HepG2 (cell line): Measurements from ENCODE around the gene ABCC8. TPM values are rescaled to one million over a fixed set of nuclear protein-coding genes. Genes with fewer than 3 reads are reported as not detected.

Experiments used
- AKNA ChIP-seq: sonication (generic); formaldehyde crosslinking; IDR thresholded peaks from 2 replicates; pipeline ENCODE4 v1.4.0; 2020; ENCODE audit warnings: missing genetic modification reagents, borderline replicate concordance
- ATF7 ChIP-seq, 2 experiments: fragments of 450-650 bp in 1 of 2; sonication (generic) in 1 of 2; formaldehyde crosslinking in 1 of 2; IDR thresholded peaks; 2 replicates each; pipeline versions ENCODE4 v1.4.0 to v1.6.1; 2016 to 2020; ENCODE audit warnings: antibody characterized with exemption in 1 of 2, mild to moderate bottlenecking in 1 of 2, missing genetic modification reagents in 1 of 2
- ETV5 ChIP-seq: IDR thresholded peaks from 2 replicates; pipeline ENCODE4 v1.6.1; 2018; ENCODE audit warnings: missing biosample characterization, missing genetic modification reagents, inconsistent platforms, borderline replicate concordance
- GATA4 ChIP-seq: sonication (generic); IDR thresholded peaks from 2 replicates; pipeline ENCODE4 v1.6.1; 2016; ENCODE audit warnings: antibody characterized with exemption, low read depth, borderline replicate concordance
- IKZF4 ChIP-seq: sonication (generic); formaldehyde crosslinking; IDR thresholded peaks from 2 replicates; pipeline ENCODE4 v1.5.1; 2020; ENCODE audit warnings: borderline replicate concordance, mild to moderate bottlenecking, low read depth, missing genetic modification reagents; ENCODE audit errors: not compliant biosample characterization
- KDM3A ChIP-seq: IDR thresholded peaks from 2 replicates; pipeline ENCODE4 v1.6.1; 2018; ENCODE audit warnings: low read depth, missing compliant biosample characterization
- MTA3 ChIP-seq: sonication (generic); formaldehyde crosslinking; IDR thresholded peaks from 2 replicates; pipeline ENCODE4 v1.4.0; 2020; ENCODE audit warnings: missing genetic modification reagents
- POLR2A ChIP-seq, 2 experiments: IDR thresholded peaks; 2 replicates each; pipeline ENCODE4 v1.6.1; 2011; ENCODE audit warnings: low read depth in 2 of 2, low read length in 2 of 2, mild to moderate bottlenecking in 1 of 2, moderate library complexity in 1 of 2; ENCODE audit not compliant: insufficient read depth in 1 of 2
- SMAD9 ChIP-seq: sonication (generic); formaldehyde crosslinking; IDR thresholded peaks from 2 replicates; pipeline ENCODE4 v1.5.1; 2020; ENCODE audit warnings: mild to moderate bottlenecking, missing genetic modification reagents
- ZNF263 ChIP-seq: sonication (generic); formaldehyde crosslinking; IDR thresholded peaks from 2 replicates; pipeline ENCODE4 v1.4.0; 2020; ENCODE audit warnings: missing genetic modification reagents
- ZNF556 ChIP-seq: sonication (generic); formaldehyde crosslinking; IDR thresholded peaks from 2 replicates; pipeline ENCODE4 v1.4.0; 2020; ENCODE audit warnings: mild to moderate bottlenecking, missing genetic modification reagents, borderline replicate concordance
- ZNF589 ChIP-seq: sonication (generic); formaldehyde crosslinking; conservative IDR thresholded peaks from 2 replicates; pipeline ENCODE4 v1.8.0; 2022; ENCODE audit warnings: mild to moderate bottlenecking, moderate library complexity, missing genetic modification reagents
- ZNF83 ChIP-seq: sonication (generic); formaldehyde crosslinking; IDR thresholded peaks from 2 replicates; pipeline ENCODE4 v1.4.0; 2020; ENCODE audit warnings: missing genetic modification reagents, mild to moderate bottlenecking, borderline replicate concordance
- ZNF879 ChIP-seq: sonication (generic); formaldehyde crosslinking; IDR thresholded peaks from 2 replicates; pipeline ENCODE4 v1.8.1; 2023; ENCODE audit warnings: missing genetic modification reagents
- ZSCAN25 ChIP-seq: sonication (generic); formaldehyde crosslinking; IDR thresholded peaks from 2 replicates; pipeline ENCODE4 v1.8.0; 2022; ENCODE audit warnings: mild to moderate bottlenecking, missing genetic modification reagents
- polyA plus RNA-seq, 8 experiments: library from polyadenylated mRNA; depleted of rRNA in 3 of 8; stranded (reverse) in 7 of 8; unstranded in 1 of 8; fragments of >200 nt; fragmentation: Illumina TruSeq in 4 of 8; extraction: Trizol in 4 of 8; gene quantifications; 2 replicates each; pipeline versions ENCODE4 v1.2.1 to v1.2.3, GENCODE V29; 2011 to 2016; ENCODE audit warnings: low read depth in 4 of 8, missing spikeins in 1 of 8, mixed read lengths in 1 of 8; ENCODE audit not compliant: insufficient read depth in 1 of 8
- total RNA-seq, 5 experiments: library from RNA; depleted of rRNA; stranded (reverse); fragments of >200 nt; fragmentation: Illumina TruSeq; extraction: Trizol; gene quantifications; 2 replicates each; pipeline ENCODE4 v1.2.3, GENCODE V29; 2016; ENCODE audit warnings: low read depth in 1 of 5
- TF ChIP-seq, protein P1 (sequence below): sonication (generic); formaldehyde crosslinking; IDR thresholded peaks from 2 replicates; pipeline ENCODE4 v1.5.0; 2020; ENCODE audit warnings: mild to moderate bottlenecking, missing genetic modification reagents
- TF ChIP-seq, protein P2 (sequence below): sonication (generic); formaldehyde crosslinking; IDR thresholded peaks from 2 replicates; pipeline ENCODE4 v1.8.1; 2023; ENCODE audit warnings: mild to moderate bottlenecking, missing genetic modification reagents, borderline replicate concordance
- TF ChIP-seq, protein P3 (sequence below): sonication (generic); formaldehyde crosslinking; IDR thresholded peaks from 2 replicates; pipeline ENCODE4 v1.9.0; 2021; ENCODE audit warnings: missing genetic modification reagents, mild to moderate bottlenecking, borderline replicate concordance
- TF ChIP-seq, protein P4 (sequence below): sonication (generic); formaldehyde crosslinking; IDR thresholded peaks from 2 replicates; pipeline ENCODE4 v1.8.0; 2022; ENCODE audit warnings: mild to moderate bottlenecking, missing genetic modification reagents, moderate library complexity

ABCC8 gene
- total and polyA plus RNA-seq, 2 of the 13 experiments (the other 11 are each of a cell fraction or from before 2014, with no cell fraction given): not detected

DNA sequence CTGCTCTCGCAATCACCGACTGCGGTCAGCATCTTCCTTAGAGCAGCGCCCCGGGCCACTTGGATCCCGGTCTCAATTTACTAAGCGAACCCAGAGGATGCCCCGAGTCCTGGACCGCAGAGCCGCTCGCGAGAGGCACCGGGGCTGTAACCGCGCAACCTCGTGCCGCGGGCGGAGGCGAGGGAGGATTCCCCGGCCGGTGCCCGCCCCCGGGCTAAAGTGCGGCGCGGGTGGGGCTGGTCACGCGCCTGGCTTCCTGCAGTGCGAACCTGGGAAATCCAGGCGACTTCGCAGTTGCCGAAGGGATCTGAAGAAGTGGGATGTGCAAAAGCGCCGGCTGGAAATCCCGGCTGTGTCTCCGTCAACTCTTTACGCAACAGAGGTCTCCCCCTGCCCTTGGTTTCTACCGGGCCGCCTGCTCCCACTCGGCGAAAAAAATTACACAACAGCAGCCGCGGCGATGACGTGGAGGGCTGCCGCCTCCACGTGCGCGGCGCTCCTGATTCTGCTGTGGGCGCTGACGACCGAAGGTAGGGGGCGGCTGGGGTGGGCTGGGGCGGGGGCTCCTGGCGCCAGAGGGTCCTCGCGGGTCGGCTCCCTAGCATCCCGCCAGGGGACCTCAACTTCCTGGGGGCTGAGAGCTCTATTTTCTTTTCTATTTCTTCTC is 125.0 kb downstream of the ABCC8 start, which contains the start of gene NCR3LG1 (continued):
- TF ChIP-seq ZNF879 (CRISPR knock-in tag) (no peak; the same call in 1 of the 2 replicates), ZNF263 (CRISPR knock-in tag) (peak; percentile 56; the same call in 1 of the 2 replicates), ZNF556 (CRISPR knock-in tag) (no peak), ATF7 (IDR thresholded peaks at IDR 0.05) (no peak), ATF7 (CRISPR knock-in tag; IDR thresholded peaks at IDR 0.05) (no peak), IKZF4 (peak; percentile 37), POLR2A (IDR thresholded peaks at IDR 0.05; ENCODE audit: insufficient read depth in 1 of 2, low read depth in 2 of 2, low read length in 2 of 2) (peak; percentile 55 to 76), ZSCAN25 (CRISPR knock-in tag) (peak; percentile 57; the same call in 1 of the 2 replicates), KDM3A (CRISPR knock-in tag) (peak; percentile 74; the same call in 1 of the 2 replicates), MTA3 (CRISPR knock-in tag) (no peak), ZNF589 (no peak), ZNF83 (CRISPR knock-in tag) (no peak), GATA4 (no peak), ETV5 (peak; percentile 81), SMAD9 (CRISPR knock-in tag) (peak; percentile 95), AKNA (CRISPR knock-in tag) (0 out of 2 replicates have a peak, but pooled peaks have one; percentile 22)
- TF ChIP-seq, protein P1, sequence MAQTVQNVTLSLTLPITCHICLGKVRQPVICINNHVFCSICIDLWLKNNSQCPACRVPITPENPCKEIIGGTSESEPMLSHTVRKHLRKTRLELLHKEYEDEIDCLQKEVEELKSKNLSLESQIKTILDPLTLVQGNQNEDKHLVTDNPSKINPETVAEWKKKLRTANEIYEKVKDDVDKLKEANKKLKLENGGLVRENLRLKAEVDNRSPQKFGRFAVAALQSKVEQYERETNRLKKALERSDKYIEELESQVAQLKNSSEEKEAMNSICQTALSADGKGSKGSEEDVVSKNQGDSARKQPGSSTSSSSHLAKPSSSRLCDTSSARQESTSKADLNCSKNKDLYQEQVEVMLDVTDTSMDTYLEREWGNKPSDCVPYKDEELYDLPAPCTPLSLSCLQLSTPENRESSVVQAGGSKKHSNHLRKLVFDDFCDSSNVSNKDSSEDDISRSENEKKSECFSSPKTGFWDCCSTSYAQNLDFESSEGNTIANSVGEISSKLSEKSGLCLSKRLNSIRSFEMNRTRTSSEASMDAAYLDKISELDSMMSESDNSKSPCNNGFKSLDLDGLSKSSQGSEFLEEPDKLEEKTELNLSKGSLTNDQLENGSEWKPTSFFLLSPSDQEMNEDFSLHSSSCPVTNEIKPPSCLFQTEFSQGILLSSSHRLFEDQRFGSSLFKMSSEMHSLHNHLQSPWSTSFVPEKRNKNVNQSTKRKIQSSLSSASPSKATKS: no peak
- TF ChIP-seq, protein P2, sequence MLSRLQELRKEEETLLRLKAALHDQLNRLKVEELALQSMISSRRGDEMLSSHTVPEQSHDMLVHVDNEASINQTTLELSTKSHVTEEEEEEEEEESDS (CRISPR knock-in tag): no peak
- TF ChIP-seq, protein P3, sequence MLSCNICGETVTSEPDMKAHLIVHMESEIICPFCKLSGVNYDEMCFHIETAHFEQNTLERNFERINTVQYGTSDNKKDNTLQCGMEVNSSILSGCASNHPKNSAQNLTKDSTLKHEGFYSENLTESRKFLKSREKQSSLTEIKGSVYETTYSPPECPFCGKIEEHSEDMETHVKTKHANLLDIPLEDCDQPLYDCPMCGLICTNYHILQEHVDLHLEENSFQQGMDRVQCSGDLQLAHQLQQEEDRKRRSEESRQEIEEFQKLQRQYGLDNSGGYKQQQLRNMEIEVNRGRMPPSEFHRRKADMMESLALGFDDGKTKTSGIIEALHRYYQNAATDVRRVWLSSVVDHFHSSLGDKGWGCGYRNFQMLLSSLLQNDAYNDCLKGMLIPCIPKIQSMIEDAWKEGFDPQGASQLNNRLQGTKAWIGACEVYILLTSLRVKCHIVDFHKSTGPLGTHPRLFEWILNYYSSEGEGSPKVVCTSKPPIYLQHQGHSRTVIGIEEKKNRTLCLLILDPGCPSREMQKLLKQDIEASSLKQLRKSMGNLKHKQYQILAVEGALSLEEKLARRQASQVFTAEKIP (CRISPR knock-in tag): 0 out of 2 replicates have a peak, but pooled peaks have one; percentile 48
- TF ChIP-seq, protein P4, sequence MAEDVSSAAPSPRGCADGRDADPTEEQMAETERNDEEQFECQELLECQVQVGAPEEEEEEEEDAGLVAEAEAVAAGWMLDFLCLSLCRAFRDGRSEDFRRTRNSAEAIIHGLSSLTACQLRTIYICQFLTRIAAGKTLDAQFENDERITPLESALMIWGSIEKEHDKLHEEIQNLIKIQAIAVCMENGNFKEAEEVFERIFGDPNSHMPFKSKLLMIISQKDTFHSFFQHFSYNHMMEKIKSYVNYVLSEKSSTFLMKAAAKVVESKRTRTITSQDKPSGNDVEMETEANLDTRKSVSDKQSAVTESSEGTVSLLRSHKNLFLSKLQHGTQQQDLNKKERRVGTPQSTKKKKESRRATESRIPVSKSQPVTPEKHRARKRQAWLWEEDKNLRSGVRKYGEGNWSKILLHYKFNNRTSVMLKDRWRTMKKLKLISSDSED (CRISPR knock-in tag): no peak
